HG03571 (cell line): ENCODE data around the gene NFKBIB.
A peak's percentile ranks its signal among the peaks of the same experiment; 100 is the strongest.
"Not testable (repeated sequence)": the region's sequence is repeated elsewhere in the genome, so short reads cannot be mapped to it uniquely, and the experiment has no call there.

Experiments used
- ATAC-seq: cut with Tn5 transposase; IDR thresholded peaks from one replicate; pipeline ENCODE4 v1.9.1; 2021; ENCODE audit not compliant: unreplicated experiment

NFKBIB gene

DNA sequence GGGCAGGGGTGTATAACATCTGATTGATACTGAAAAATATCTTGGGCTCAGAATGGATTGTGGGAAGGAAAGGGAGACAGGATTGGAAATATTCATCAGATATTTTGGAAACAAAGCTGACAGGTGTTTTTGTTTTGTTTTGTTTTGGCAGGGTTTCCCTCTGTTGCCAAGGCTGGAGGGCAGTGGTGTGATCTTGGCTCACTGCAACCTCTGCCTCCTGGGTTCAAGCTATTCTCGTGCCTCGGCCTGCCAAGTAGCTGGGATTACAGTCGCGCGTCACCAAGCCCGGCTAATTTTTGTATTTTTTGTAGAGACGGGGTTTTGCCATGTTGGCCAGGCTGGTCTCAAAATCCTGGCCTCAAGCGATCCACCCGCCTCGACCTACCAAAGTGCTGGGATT, 26.4 kb upstream of the NFKBIB start:
- not testable (repeated sequence) for ATAC-seq

- ATAC-seq: no peak
Observed at GRCh38 chr19:38875656-38876395, 23.9 kb upstream of the NFKBIB start.

DNA sequence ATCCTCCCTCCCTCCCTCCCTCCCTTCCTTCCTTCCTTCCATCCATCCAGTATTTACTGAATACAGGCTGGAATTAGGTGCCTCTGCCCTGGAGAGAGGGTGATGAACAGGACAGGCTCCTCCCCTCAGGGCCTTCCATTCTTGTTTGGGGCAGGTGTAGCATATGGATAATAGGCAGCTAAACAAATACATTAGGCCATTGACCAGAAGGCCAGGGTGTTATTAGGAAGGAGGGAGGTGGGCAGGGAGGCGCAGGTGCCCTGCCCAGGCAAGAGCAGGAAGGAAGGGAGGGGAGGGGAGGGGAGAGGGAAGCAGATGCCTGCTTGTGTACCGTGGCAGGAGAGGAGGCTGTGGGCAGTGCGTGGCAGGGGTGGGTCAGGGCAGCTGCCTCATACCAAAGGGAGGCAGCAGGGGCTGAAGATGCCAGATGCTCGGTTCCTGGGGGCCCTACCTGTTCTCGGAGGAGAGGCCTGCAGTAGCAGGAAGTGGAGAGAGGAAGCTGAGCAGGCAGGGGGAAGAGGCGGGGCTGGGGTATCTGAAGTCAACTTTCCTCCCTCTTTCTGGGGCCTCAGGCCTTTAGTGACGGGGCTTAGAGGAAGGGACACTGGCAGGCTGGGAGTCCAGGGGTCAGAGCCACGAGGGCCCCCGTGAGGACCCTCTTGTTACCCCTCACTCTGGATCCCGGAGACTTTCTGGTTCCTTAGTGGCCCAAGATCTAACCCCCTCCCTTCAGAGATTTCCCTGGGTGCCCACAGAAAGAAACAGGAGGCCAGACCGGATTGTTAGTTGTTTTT, 21.8 kb upstream of the NFKBIB start, which contains the start of gene RINL:
Gene RINL (minus strand): TSS at position 495 of the 794 bp plus-strand sequence. CDS start 1,533 bp downstream, outside the sequence.
- ATAC-seq: no peak

DNA sequence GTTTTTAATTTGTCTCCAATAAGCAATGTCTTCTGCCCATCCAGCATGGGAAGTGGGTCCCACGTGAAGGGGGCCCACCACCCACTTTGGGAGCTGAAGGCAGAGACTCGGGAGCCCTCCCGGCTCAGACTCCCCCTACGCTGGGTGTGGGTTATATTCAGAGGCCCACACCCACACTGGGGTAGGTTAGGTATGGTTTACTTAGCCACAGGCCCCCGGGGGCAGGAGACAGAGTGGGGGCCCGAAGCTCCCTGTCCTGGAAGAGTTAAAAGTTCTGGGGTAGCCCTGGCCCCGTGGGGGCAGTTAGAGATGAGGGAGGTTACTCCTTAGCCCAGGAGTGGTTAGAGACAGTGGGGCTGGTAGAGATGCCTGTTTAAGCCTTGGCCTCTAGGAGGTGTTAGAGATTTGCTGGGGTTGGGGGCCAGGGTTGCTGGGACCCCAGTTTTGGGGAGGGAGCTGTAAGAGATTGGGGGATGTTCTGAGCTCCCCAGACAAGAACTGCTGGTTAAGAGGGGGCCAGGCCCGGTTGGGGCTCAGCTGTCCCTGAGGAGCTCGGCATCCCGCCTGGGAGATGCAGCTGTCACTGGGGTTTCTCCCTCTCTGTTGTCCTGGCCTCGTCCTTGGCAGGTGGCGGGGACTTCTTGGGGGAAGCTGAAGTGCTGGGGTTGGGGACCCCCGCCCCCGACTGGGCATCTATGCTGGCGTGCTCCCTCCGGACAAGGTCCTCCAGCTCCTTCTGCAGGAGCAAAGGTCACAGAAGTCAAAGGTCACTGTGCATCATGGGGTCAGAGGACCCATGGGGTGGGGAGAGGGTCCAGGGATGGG, 21.0 kb upstream of the NFKBIB start:
- no peak for ATAC-seq

DNA sequence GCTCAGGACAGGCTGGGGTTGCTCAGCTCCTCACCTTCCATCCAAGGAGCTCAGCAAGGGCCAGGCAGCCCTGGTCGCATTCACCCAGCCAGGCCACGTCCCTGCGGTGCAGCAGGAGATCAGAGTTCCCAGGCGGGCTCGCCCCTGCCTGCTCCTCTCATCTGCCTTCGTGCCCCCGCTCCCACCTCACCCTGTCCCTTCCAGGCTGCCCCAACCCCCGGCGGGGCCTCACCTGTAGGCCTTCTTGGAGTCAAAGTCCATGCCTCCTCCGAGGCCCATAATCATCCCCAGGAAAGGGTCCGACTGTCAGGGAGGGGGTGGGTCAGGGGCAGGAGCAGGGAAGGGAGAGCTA, 20.4 kb upstream of the NFKBIB start:
- no peak for ATAC-seq

DNA sequence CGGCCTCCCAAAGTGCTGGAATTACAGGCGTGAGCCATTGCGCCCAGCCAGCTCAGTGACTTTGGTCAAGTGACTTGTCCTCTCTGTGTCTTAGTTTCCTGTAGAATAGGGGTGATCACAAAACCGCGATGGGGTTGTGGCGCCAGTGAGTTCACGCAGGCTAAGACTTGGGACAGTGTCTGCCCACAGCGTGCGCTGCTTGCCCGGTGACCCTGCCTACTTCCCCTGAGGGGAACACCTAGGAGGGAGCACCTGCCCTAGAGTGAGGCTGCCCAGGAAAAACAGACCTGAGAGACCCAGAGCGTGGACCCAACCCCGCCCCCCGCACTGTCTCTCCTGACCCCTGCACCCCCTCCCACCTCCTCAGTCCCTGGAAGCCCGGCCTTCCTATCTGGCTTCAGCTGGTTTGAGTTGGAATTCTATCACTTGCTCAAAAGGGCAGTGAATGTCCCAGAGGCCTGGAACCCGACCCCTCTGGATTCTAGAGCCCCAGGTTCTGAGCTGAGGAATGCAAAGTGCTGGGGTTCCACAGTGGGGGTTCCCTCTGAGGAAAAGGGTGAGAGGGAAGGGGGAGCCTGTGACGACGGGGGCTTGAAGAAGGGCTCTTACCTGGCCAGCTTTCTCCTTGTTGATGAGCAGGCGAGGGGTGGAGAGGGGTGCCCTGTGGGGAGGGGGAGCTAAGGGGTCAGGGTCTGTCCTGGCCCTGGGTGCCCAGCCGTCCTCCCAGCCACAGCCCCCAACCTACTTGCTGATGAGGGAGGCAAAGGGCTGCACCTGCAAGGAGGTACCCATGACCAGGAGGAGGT, 19.5 kb upstream of the NFKBIB start:
- no peak for ATAC-seq

- ATAC-seq: no peak
Observed at GRCh38 chr19:38880882-38881609, 18.7 kb upstream of the NFKBIB start.

DNA sequence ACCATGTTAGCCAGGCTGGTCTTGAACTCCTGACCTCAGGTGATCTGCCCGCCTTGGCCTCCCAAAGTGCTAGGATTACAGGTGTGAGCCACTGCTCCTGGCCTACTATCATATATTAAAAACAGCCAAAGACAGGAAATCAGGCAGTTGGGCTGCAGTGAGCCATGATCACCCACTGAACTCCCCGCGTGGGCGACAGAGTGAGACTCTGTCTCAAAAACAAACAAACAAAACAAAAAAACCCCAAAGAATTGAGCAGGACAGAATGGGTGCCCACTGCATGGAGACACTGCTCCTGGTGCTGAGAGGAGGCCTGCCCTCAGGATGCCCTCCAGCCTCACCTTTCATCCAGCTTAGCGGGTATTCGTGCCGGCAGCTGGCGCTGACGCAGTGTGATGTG, 16.5 kb upstream of the NFKBIB start:
- no peak for ATAC-seq

DNA sequence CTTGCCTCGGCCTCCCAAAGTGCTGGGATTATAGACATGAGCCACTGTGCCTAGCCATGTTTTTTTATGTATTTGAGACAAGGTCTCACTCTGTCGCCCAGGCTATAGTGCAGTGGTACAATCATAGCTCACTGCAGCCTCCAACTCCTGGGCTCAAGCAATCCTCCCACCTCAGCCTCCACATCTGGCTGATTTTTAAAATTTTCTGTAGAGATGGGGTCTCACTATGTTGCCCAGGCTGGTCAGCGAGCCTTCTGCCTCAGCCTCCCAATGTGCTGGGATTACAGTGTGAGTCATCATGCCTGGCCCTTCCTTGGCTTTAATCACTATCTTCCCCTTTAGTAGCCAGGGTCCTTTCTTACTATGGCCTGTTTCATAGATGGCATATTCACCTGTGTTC, 15.1 kb upstream of the NFKBIB start:
- ATAC-seq: not testable (repeated sequence)

DNA sequence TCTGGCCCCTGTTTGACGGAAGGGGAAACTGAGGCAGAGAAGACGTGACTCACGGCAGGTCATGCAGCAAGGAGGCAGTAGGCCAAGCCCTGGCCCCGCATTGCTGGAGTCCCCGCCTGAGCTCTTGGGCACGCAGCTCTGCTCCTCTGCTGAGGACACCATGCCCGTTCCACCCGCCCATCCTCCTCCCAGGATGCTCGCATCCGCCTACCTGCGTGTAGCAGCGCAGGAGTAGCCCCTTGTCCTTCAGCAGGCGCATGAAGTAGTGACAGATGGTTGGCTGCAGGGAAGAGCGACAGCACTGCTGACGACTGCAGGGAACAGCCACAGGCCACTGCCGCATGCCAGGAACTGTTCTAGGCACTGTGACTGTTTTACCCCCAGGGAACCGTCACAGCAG, 10.9 kb upstream of the NFKBIB start:
- ATAC-seq: no peak

DNA sequence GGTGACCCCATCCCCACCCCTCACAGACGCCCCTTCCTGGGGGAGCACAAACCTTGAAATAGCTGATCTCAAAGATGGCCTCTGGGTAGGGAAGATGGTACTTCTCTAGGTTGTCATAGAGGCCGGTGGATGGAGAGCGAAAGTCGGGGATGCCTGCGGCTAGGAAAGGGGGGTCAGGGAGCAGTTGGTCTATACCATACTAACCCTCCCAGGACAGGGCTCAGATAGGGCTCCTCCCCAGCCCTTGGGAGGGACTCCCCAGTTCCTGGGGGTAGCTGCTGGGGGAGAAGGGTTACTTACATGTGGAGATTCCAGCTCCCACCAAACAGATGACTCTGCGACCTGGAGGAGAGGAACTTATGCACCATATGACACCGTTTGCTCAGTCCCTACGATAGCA, 10.0 kb upstream of the NFKBIB start:
- ATAC-seq: no peak

- ATAC-seq: no peak
Observed at GRCh38 chr19:38890686-38891085, 9.1 kb upstream of the NFKBIB start.

DNA sequence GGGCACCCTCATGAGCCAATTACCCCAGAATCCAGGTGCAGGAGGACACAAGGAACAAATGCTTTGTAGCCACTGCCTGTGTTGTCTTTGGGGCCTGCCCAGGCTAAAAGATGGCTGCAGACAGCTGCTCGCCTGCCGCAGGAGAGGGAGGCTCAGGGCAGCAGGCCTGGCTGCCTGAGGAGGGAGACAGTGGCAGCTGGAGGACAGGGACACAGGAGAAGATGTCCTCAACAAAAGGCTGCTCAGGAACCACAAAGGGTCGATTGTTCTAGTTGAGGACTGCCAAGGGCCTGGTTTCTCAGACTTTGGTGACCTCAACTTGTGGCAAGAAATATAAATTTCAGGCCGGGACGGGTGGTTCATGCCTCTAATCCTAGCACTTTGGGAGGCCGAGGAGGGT, 8.0 kb upstream of the NFKBIB start:
- ATAC-seq: no peak

DNA sequence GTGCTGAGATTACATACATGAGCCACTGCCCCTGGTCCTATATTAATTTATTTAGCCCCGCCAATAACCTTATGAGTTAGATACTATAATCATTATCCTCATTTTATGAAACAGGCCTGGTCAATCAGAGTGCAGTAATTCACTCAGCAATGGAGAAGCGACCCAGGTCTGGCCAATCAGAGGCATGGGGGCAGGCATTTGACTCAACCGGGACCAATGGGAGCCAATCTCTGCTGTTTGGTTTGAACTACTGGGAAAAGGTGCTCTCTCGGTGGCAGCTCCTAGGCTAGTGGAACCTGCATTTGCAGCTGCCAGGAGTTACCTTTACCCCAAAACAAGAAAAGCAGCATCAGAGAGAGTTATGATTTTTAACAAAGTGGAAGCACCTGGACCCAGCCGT, 6.9 kb upstream of the NFKBIB start:
- no peak for ATAC-seq

GRCh38 chr19:38893341-38893771, 6.4 kb upstream of the NFKBIB start:
- no peak for ATAC-seq

GRCh38 chr19:38894968-38895367, 4.8 kb upstream of the NFKBIB start:
- ATAC-seq: no peak

DNA sequence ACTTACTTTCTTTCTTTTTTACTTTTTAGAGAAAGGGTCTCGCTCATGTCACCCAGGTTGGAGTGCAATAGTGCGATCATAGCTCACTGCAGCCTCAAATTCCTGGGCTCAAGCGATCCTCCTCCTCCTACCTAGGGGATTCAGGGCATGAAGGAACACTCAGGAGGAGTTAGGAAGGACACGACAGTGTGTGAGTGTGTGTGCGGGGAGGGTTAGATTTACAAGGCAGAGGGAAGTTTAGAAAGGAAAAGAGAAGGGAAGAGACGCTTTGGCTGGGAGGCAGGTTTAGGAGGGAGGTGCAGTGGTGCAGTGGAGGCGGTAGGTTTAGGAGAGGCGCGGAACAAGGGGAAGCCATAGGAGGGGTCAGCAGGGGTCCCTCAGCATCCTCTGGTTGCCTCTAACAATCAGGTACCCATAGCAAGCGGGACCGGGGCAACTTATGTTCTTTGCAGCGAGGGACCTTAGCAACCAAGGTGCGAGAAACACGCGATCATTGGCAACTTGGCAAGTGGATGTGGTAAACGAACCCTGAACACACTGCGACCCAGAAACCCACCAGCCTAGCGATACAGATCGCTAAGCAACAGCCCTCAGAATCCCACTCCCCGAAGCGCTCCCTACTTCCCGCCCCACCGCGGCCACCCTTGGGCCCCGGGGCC, 852 bp upstream of the NFKBIB start:
- peak; percentile 2 for ATAC-seq

DNA sequence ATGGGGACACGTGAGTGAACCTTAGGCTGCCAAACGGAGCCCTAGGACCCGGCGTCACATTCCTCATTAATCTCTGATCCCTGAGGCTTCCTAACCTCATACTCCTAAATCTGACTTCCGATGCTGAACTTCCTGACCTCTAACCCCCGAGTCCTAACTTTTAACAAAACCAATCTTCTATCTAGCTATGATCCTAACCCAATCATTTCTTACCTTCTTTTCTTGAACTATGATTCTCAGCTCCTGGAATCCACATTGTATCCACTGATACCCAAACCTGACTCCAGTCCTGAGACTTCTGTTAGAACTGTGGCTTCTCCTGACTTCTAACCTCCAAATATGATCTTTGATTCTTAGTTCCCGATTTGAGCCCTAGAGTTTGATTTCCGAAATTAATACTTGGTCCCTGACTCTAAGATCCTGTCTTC, 447 bp downstream of the NFKBIB start:
- no peak for ATAC-seq

DNA sequence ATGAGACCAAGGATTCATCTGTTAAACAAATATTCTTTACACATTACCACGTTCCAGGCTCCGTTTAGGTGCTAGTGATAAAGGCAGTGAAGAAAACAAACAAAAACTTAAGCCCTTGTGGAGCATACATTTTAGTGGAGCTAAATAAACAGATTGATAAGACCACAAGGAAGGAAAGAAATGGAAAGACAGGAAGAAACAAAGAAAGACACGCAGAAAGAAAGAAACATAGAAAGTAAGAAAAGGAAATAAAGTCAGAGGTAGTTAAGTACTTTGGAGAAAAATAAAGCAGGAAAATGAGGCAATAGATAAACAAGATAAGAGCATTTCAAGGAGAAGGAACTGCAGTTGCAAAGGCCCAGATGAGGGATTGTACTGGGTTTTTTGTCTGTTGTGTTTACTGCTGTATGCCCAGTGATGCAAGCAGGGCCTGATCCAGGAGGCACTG, 998 bp downstream of the NFKBIB start:
- ATAC-seq: no peak
